Measurements from ENCODE around the gene SLC13A5. TPM values are rescaled to one million over a fixed set of nuclear protein-coding genes. Genes with fewer than 3 reads are reported as not detected.
"Not testable (repeated sequence)": the region's sequence is repeated elsewhere in the genome, so short reads cannot be mapped to it uniquely, and the experiment has no call there.

The SLC13A5 gene
- total RNA-seq, 1 donor from 2014 or later, result not detected

DNA sequence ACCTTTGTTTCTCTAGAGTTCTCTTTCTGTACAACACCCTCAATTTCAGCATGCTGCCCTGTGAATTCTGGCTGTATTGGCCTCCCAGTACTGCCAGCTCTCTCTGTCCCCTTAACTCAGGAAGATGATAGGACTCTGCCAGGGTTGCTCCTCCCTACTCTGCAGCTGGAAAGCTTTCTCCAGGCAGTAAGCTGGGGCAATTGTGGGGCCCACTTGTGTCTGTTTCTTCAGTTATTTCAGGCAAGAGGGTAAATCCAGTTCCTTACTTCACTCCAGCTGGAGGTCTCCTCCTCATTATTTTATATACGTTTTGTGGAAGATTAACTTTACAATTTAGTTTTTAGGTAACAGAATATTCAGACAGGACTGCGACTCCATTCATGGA lies 51.7 kb downstream of the SLC13A5 start:
- H2AFZ ChIP-seq (replicated peaks), result no peak overlapping the region
- no peaks in the 10 kb centered on the region for H3K4me1 ChIP-seq
- no peak overlapping the region for H3K27ac Mint-ChIP-seq
- H3K27me3 Mint-ChIP-seq (ENCODE audit: insufficient read depth, low read depth), result peaks cover 39% of the 10 kb centered on the region
- no peak overlapping the region for H3K4me2 ChIP-seq
- TF ChIP-seq EZH2phosphoT487 (IDR thresholded peaks at IDR 0.05) (no peak), EZH2 (IDR thresholded peaks at IDR 0.05) (no peak)
- TF ChIP-seq, protein P1, sequence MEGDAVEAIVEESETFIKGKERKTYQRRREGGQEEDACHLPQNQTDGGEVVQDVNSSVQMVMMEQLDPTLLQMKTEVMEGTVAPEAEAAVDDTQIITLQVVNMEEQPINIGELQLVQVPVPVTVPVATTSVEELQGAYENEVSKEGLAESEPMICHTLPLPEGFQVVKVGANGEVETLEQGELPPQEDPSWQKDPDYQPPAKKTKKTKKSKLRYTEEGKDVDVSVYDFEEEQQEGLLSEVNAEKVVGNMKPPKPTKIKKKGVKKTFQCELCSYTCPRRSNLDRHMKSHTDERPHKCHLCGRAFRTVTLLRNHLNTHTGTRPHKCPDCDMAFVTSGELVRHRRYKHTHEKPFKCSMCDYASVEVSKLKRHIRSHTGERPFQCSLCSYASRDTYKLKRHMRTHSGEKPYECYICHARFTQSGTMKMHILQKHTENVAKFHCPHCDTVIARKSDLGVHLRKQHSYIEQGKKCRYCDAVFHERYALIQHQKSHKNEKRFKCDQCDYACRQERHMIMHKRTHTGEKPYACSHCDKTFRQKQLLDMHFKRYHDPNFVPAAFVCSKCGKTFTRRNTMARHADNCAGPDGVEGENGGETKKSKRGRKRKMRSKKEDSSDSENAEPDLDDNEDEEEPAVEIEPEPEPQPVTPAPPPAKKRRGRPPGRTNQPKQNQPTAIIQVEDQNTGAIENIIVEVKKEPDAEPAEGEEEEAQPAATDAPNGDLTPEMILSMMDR (IDR thresholded peaks at IDR 0.05), result no peak
- H3K9ac ChIP-seq, result no peak overlapping the region
- no peaks in the 10 kb centered on the region for H4K20me1 ChIP-seq (ENCODE audit: low read depth)
- no peaks in the 10 kb centered on the region for H3K79me2 ChIP-seq (ENCODE audit: low read depth)
- no peaks in the 10 kb centered on the region for H3K9me3 ChIP-seq (ENCODE audit: low read depth)
- no peaks in the 10 kb centered on the region for H3F3A ChIP-seq (ENCODE audit: low read depth)
- H3K4me1 Mint-ChIP-seq, result peaks cover 4% of the 10 kb centered on the region
- H3K27me3 ChIP-seq, result peaks cover 51% of the 10 kb centered on the region
- H3K36me3 Mint-ChIP-seq, result peaks cover 1% of the 10 kb centered on the region
- H3K27ac ChIP-seq, result no peak overlapping the region
- no peaks in the 10 kb centered on the region for H3K36me3 ChIP-seq
- no peak overlapping the region for H3K4me3 ChIP-seq
- no peak for DNase-seq (ENCODE audit: low spot score)
- H3K9me3 Mint-ChIP-seq, result peaks cover 2% of the 10 kb centered on the region
- H3K4me3 Mint-ChIP-seq, result no peak overlapping the region

DNA sequence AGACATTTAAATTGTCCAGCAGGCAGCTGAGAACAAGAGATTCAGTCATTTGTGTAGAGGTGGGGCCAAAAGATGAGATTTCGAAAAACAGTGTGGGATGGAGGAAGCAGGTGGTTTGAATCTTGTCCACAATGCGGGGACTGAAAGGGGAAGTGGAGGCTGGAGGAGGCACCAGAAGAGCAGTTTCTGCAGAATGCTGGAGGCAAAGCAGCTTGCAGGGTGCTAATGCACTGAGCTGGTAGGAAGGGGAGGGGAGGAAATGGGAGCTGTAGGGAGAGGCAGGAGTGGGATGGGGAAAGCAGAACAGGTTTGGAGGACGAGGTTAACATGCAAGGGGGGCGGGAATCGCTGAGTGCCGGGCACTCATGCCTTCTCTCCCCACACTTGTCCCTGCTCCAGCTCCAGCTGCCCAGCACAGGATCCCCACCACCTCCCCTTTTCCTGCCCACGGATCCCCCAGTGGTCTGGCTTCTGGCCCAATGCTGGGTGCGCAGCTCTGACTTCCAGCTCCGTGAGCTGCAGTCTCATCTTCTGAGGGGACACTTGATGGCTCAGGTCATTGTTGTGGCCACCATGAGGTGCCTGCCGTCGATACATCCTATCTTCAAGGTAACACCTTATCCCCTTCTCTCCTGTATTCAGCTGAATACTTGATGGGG lies 52.2 kb downstream of the SLC13A5 start:
- H3K79me2 ChIP-seq (ENCODE audit: low read depth), result no peaks in the 10 kb centered on the region
- H3F3A ChIP-seq (ENCODE audit: low read depth), result peaks cover 2% of the 10 kb centered on the region
- no peak overlapping the region for H2AFZ ChIP-seq (replicated peaks)
- H3K4me2 ChIP-seq, result no peak overlapping the region
- H3K27me3 ChIP-seq, result peaks cover 56% of the 10 kb centered on the region
- Mint-ChIP-seq H3K4me1 (peaks cover 3% of the 10 kb centered on the region), H3K36me3 (peaks cover 1% of the 10 kb centered on the region), H3K27me3 (ENCODE audit: insufficient read depth, low read depth) (peaks cover 40% of the 10 kb centered on the region), H3K27ac (no peak overlapping the region), H3K4me3 (no peak overlapping the region), H3K9me3 (peaks cover 2% of the 10 kb centered on the region)
- H3K9ac ChIP-seq, result no peak overlapping the region
- H3K36me3 ChIP-seq, result no peaks in the 10 kb centered on the region
- H3K4me1 ChIP-seq, result no peaks in the 10 kb centered on the region
- H3K4me3 ChIP-seq, result no peak overlapping the region
- no peak overlapping the region for H3K27ac ChIP-seq
- H3K9me3 ChIP-seq (ENCODE audit: low read depth), result no peaks in the 10 kb centered on the region
- DNase-seq (ENCODE audit: low spot score), result no peak
- no peak for TF ChIP-seq EZH2 (IDR thresholded peaks at IDR 0.05)
- no peak for TF ChIP-seq EZH2phosphoT487 (IDR thresholded peaks at IDR 0.05)
- TF ChIP-seq, protein P1 (IDR thresholded peaks at IDR 0.05), result no peak
- H4K20me1 ChIP-seq (ENCODE audit: low read depth), result no peaks in the 10 kb centered on the region

DNA sequence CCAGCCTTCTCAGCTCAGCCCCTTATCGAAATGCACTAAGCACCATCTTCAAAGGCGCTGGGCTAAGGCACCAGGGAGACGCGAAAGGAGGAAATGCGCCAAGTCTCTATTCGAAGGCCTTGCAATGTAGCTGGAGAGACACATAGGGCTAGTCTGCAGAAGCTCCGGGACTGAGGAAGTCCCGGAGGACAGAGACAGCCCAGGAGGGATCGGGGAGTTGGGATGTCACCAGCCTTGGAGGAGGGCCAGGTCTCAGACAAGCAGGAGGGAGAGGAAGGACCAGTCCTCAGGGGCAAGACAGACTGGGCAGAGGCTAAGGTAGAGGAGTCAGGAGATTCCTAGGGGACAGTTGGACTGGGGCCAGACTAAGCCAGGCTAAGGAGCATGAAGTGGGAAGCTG lies 53.1 kb downstream of the SLC13A5 start:
- no peaks in the 10 kb centered on the region for H3K9me3 ChIP-seq (ENCODE audit: low read depth)
- H3K27me3 ChIP-seq, result peaks cover 56% of the 10 kb centered on the region
- no peak overlapping the region for H3K27ac ChIP-seq
- H3F3A ChIP-seq (ENCODE audit: low read depth), result peaks cover 6% of the 10 kb centered on the region
- no peak overlapping the region for H3K4me3 ChIP-seq
- no peak overlapping the region for H3K27ac Mint-ChIP-seq
- H4K20me1 ChIP-seq (ENCODE audit: low read depth), result no peaks in the 10 kb centered on the region
- peaks cover 46% of the 10 kb centered on the region for H3K27me3 Mint-ChIP-seq (ENCODE audit: insufficient read depth, low read depth)
- H3K4me3 Mint-ChIP-seq, result peak overlapping the region; percentile 52
- no peak overlapping the region for H2AFZ ChIP-seq (replicated peaks)
- H3K9me3 Mint-ChIP-seq, result peaks cover 2% of the 10 kb centered on the region
- H3K9ac ChIP-seq, result no peak overlapping the region
- H3K36me3 Mint-ChIP-seq, result peaks cover 1% of the 10 kb centered on the region
- no peaks in the 10 kb centered on the region for H3K36me3 ChIP-seq
- TF ChIP-seq EZH2 (IDR thresholded peaks at IDR 0.05), result no peak
- TF ChIP-seq, protein P1 (IDR thresholded peaks at IDR 0.05), result no peak
- peaks cover 4% of the 10 kb centered on the region for H3K4me1 ChIP-seq
- peaks cover 9% of the 10 kb centered on the region for H3K4me1 Mint-ChIP-seq
- H3K79me2 ChIP-seq (ENCODE audit: low read depth), result no peaks in the 10 kb centered on the region
- DNase-seq (ENCODE audit: low spot score), result no peak
- no peak overlapping the region for H3K4me2 ChIP-seq

DNA sequence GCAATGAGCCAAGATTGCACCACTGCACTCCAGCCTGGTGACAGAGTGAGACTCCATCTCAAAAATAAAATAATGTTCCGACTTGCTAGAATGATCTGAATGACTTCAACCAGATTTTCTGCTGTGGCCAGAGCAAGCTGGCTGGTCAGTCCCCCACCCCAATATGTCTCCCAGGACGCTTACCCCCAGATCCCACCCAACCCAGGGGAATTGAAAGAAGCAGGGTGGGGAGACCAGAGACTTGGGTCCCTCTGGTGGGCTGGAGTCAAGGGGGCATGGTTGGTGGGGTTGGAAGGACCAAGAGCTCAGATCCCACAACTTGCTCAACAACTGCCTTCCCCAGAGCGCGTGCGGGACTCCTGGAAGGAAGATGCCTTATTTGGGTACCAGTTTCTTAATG lies 54.8 kb downstream of the SLC13A5 start:
- not testable (repeated sequence) for H3K27ac ChIP-seq; H3K4me3 ChIP-seq; H3K9ac ChIP-seq; H4K20me1 ChIP-seq (ENCODE audit: low read depth); H3K36me3 ChIP-seq; H2AFZ ChIP-seq (replicated peaks); H3K79me2 ChIP-seq (ENCODE audit: low read depth); DNase-seq (ENCODE audit: low spot score); H3K27ac Mint-ChIP-seq; H3K36me3 Mint-ChIP-seq; H3K9me3 Mint-ChIP-seq; H3K9me3 ChIP-seq (ENCODE audit: low read depth); H3K4me2 ChIP-seq
- Mint-ChIP-seq H3K27me3 (ENCODE audit: insufficient read depth, low read depth) (peaks cover 55% of the 10 kb centered on the region), H3K4me1 (peaks cover 20% of the 10 kb centered on the region), H3K4me3 (peak overlapping the region; percentile 78)
- peaks cover 73% of the 10 kb centered on the region for H3K27me3 ChIP-seq
- peaks cover 21% of the 10 kb centered on the region for H3K4me1 ChIP-seq
- peaks cover 20% of the 10 kb centered on the region for H3F3A ChIP-seq (ENCODE audit: low read depth)
